Activated CD8-positive, alpha-beta memory T cell treated with anti-CD3 and anti-CD28 coated beads, Interleukin-2, amount 50 U/mL, for 48 hours (primary cell): ENCODE measurements around the gene SLC66A3.

Experiments
- DNase-seq: peaks from one replicate; pipeline ENCODE4 v3.0.0-alpha.2; 2020

SLC66A3 gene

DNA sequence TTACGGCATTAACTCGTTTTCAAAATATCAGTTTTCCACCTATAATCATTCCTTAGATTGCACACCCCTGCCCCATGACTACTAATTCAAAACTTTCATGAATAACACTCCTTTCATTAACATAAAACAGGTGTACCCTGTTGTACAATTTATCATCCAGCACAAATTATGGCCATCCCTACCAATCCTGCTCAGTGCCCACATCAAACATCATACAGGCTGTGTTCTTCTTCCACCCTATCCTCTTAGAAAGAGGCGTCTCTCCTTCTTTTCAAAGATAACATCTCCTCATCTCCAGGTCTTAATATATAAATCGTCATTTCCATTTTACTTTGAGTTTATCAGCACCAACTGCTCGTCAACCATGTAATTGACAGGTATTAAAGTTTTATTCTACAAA is 67.6 kb downstream of the SLC66A3 start:
- DNase-seq = no peak

DNA sequence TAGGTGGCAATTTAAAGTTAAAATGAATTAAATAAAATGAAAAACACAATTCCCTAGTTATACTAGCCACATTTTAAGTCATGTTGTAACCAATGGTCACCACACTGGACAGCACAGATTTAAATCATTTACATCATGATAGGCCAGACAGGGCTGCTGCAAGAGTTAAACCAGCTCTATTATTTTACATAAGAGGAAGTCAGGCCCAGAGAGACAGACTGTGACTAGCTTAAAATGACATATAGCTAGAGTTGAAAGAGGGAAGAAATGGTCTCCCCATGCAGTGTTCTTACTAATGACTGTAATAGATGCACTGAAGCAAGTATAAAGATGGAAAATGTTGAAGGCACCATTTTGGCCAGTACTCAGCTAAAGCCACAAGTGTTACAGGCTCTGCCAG is 69.6 kb downstream of the SLC66A3 start:
- DNase-seq = no peak

DNA sequence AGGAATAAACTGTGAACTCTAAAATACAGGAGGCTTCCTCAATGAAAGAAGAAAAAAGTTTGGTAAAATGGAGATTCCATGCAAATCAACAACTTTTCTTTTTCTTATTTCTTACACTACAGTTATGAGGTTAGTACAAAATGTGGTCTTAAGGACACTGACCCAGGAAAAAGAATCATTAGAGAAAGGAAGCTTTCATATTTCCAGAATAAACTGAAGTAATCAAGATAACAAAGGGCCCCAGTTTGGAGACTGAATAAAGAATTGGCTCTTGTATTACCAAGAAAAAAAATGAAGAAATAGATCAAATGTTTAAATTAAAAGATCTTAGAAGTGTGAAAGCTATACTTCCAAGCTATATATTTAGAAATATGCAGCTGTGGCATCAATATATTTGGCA is 72.3 kb downstream of the SLC66A3 start:
- no peak for DNase-seq
